Stimulated activated CD8-positive, alpha-beta memory T cell treated with anti-CD3 and anti-CD28 coated beads, Interleukin-12 subunit alpha, Interleukin-12 subunit beta, amount 100 ng/mL, for 24 hours (primary cell): ENCODE measurements around the gene NDUFA13.

Experiments used
- DNase-seq: peaks from one replicate; pipeline ENCODE4 v3.0.0-alpha.2; 2020; ENCODE audit errors: extremely low read depth

Gene NDUFA13

DNA sequence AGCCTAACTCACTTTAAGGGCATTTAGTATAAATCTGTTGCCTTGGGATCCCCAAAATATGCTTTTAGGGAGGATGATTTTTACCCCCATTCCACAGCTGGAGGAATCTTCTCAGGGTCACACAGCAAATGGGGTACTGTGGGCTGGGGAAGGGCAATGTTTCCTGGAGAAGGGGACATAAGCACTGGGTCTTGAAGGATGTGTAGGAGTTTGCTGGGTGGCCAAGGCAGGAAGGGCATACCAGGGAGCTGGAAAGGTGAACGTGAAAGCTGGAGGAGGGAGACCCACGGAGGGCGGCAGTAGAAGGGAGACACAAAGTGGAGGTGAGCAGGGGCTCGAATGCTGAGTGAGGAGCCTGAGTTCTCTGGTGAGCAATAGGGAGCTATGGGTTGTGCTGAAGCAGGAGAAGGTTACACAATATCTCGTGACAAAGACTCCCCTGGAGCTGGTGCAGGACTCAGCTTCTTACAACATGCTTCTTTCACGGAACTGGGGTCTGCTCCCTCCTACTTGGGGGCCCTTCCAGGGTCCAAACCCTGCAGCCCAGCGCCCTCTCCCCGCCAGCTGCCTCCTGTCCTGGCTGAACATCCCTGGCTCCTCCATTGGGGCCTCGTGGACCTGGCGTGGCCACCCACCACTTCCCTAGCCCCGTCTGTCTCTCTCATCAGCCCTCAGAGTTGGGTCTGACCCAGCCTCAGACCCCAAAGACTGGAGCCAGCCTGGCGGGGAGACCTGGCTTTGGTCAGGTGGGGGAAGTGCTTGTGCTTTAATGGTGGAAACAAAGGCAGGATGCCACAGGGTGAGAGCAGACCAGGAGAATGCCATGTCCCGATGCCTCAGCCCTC is 33.1 kb downstream of the NDUFA13 start:
- DNase-seq: no peak

DNA sequence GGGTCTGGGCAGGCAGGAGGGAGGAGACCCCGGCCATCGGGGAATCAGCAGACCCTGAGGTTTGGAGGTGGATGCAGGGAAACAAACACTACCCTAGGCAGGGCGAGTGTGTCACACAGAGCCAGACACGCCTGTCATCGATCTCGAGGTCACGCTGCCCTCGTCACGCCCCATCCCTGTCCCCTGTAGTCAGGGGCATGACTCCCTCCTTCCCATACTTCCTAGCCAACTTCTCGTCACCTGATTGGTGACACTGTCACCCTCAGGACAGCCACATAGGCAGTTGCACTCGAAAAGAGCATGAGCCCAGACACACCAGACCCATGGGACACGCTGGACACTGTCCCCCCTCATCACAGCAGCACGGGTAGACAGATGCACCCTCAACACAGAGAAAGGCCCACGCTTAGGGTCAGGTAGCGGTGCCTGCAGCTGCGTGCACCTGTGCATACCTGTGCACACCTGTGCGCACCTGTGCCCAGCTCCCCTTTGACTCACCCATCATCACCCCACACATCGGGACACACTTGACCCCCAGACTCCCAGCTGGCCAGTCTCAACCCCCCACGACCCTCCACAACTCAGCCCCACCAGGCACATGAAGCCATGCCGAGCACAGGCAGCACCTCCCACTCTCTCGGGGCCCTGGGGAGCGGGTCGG is 33.9 kb downstream of the NDUFA13 start:
- DNase-seq: no peak

DNA sequence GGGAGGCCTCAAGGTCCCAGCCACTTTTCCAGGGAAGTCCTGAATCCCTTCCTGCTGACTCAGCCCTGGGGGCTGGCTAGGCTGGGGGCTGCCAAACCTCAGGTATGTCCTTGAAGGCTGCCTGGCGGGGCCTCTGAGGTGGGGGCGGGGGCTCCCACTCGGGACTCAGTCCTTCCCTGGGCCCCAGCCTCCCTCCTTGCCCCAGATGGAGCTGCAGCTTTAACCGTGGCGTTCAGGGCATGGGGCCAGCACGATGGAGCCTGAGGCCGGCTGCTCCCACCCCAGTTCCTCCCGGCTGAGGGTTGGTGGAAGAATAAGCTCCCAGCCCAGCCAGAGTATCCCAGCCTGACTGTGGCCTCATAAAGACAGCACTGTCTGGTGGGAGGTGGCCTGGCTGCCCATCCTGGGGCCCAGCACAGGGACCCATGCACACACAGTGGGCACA is 34.5 kb downstream of the NDUFA13 start:
- no peak for DNase-seq

DNA sequence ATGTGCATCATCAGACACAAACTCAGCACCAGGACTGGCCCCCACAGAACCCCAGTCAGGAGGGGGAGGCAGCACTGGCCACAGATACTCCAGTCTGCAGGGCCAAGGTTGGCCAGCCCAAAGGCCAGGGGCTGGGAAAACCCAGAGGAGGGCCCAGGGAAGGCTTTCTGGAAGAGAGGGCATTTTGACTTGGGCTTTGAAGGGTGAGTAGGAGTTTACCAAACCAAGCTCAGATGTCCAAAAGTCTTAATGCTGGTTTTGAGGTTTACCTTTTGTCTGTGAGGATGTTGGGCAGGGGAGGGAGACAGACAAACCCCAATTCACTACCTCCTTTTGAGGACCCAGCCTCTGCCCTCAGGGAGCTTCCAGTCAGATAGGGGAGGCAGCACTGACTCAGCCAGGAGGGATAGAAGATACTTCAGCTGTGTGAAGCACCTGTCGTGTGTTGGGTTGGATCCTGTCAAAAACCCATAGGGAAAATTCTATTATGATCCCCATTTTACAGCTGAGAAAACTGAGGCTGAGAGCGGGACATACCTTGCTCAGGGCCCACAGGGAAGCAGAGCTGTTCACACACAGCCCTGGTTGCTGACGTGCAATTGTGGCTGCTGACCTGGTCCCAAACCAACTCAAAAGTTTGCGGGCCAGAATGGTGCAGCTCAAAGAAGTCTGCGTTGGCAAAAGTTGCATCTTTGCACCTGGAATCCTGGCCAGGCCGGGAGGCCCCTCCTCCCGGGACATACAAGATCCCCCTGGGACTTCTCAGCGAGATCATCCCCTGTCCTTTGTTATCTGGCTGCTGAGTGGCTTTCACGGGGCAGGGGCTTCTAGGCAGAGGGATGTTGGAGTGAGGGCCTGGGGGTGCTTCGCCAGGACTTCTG is 35.2 kb downstream of the NDUFA13 start:
- DNase-seq: no peak

DNA sequence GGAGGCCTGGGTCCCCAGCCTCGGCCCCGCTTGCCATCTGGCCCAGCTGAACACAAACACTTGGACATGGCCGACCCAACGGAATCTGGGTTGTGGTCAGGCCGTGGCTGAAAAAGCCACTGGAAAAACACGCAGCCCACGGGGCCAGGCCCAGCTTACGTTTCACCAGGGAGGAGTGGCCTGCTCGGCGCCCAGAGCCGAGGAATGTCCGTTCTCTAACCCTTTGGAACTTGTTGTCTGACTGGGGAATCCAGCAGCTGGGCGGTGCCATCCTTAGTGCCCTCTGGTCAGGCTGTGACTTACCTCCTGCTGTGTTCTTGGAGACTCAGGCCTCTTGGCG is 35.8 kb downstream of the NDUFA13 start:
- DNase-seq: no peak

DNA sequence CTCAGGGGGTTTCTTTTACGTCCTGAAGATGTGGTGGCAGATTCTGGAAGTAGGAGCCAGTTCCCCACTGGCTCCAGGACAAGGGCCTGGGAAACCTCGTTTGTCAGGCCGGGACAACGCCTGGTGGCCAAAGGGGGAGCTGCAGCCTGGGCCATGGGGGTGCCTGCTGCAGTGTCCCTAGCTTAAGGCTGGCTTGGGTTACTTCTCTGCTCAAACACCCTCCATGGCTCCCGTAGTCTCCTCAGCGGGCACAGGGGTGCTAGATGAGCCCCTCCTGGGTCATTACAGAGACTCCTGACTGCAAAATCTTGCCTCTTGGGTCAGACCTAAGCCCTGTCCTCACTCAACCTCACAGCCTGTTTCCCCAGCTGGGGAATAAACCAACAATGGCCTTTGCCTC is 36.8 kb downstream of the NDUFA13 start:
- DNase-seq: no peak

DNA sequence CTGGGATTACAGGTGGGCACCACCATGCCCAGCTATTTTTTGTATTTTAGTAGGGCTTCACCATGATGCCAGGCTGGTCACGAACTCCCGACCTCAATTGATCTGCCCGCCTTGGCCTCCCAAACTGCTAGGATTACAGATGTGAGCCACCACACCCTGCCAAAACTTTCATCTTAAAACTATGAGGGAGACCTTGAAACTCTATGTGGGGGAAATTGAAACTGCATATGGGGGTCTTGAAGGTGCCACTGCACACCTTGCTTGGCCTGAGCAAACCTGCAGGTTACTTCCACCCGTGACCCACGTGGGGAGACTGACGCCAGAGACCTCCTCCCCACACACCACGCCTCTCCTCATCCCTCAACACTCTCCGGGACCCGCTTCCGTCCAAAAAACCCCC is 37.6 kb downstream of the NDUFA13 start:
- no peak for DNase-seq

DNA sequence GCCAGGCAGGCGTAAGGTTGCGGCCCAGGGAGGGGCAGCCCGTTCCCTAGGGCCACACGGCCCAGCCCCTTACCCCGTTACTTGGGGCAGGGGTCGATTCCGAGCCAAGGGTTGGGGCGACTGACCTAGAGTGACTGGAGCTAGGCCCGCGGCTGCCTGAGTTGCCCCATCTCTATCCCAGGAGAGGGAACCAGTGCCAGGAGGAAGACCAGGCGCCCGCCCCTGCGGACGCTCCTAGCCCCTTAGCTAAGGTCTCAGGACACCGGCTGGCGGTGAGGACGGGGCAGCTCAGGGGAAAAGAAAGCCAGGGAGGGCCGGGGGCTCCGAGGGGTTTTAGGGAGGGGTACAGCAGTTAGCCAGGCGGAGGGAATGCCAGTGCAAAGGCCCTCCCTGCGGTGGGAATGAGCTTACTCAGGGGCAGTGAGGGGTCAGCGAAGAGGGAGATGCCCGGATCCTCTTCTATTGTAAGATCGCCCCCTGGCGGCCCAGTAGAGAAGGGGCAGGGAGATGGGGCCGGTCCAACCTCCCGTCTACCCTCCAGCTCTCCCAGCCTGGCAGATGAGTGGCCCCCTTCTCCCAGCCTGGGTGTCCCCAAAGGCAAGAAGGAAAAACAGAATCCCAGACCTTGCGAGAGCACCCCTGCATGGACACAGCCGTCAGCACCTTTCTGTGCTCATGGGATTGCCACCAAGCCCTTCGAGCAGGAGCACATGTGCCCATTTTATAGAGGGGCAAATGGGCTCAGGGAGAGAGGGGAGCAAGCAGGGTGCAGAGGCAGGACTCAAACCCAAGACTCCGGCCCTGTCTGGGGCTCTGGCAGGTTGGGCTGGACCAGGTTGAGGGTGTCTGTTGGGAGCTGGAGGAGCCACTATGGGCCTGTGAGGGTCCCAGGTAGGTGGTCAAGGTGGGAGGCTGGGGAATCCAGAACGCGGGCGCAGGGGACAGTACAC is 38.3 kb downstream of the NDUFA13 start:
- DNase-seq: peak; percentile 36

DNA sequence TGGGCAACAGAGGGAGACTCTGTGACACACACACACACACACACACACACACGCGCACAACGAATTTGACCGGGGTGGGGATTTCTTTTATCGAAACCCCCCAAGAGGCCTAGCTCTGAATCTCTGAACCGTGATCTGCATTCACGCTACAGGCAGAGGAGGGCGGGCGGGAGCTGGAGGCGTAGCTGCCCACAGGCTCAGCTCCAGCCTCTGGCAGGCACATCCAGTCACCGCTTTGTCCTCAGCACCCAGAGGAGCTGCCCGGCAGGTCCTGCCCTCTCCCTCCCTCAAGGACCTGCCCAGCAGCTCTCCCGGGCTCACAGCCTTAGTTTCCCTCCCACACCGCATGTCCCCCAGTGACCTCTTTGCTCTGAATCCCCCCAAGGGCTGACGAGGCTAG is 42.0 kb downstream of the NDUFA13 start:
- no peak for DNase-seq

DNA sequence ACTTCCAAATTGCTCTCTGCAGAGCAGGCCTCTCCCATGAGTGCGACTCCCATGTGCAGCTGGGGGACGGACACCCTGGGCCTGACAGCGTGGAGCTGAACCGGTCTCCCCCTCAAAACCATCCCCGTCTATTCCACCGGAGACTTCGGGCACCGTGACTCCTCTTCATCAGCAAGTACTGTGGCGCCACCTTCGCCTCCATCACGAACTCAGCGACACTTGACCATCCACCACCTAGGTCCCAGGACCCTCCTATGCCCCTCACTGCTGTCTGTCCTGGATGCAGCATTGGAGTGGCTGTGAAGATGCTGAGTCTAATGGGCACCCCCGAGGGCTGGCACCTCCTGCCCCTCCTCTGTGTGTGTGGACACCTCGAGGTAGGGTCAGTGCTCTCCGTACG is 42.6 kb downstream of the NDUFA13 start:
- DNase-seq: no peak

DNA sequence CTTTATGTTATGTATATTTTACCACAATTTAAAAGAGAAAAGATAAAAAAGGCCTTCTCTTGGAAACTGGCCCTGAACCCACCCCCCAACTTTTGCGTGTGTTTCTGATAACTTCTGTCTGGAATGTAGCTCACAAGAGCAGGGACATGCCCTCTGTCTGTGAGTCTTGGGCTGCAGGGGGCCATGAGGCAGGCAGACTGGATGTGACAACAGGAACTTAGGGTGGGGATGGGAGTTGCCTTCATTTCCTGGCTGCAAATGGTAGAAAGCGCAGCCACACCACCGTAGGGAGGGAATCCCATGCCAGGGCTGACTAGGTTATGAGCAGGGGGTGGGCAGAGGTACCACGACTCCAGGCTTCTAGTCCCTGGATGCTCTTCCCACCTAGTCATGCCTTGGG is 43.9 kb downstream of the NDUFA13 start:
- no peak for DNase-seq

DNA sequence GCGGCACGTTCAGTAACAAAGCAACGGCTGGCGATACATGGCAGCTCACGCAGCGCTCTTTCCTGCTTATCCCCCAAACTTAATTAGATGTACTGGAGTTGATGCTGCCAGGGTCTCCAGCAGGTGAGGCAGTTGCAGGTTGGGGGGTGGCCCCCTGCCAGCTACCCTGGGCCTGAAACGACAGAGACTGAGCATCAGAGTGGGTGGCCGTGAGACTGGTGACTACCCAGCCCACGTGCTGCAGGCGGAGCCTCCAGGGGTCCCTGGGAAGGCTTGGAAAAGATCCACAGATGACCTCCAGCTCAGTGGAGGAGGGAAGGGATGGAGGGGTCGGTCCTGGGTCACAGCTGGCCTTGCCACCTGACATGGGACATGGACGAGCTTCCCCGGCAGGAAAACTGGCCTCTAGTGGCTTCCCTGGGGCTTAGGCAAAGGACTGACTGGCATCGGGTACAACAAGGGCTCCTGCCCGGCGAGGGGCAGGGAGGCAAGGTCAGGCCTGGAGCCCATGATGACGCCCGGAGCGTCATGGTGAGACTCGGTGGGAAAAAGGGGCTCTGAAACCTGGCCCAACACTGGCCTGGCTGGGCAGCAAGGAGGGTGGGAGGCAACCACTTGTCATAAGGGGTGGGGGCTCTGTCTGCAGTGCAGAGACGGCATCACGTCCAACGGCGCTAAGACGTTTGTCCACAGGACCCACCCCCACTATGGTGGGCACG is 46.1 kb downstream of the NDUFA13 start:
- DNase-seq: no peak

DNA sequence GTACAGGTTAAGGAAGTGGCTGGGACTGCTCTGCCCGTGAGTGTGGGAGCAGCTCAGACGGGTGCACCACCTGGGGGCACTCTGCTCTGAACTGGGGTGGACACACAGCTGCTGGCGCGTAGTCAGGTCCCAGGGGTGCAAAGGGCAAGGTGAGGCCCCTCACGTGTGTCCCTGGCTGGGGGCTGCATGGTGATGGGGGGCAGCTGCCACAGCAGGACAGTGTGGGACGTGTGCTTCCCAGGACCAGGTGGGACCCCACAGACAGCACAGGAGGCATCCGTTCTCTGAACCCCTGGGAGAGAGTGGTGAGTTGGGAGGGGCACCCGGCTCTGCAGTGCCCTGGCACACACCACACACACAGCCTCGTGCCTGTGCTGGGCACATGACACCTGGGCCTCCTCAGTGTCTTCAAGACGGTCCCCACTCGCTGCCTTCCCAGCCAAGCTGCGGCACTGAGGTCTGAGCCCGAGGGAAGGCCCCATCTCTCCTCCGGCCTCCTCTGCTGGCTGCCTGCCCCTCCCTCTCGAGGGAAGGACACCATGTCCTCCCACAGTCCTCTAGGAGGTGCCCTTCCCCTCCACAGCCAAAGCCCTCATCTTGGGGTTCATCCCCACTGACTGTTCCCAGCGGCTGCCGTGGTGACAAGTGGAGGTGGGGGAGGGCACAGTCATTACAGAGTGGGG is 46.8 kb downstream of the NDUFA13 start:
- DNase-seq: no peak

DNA sequence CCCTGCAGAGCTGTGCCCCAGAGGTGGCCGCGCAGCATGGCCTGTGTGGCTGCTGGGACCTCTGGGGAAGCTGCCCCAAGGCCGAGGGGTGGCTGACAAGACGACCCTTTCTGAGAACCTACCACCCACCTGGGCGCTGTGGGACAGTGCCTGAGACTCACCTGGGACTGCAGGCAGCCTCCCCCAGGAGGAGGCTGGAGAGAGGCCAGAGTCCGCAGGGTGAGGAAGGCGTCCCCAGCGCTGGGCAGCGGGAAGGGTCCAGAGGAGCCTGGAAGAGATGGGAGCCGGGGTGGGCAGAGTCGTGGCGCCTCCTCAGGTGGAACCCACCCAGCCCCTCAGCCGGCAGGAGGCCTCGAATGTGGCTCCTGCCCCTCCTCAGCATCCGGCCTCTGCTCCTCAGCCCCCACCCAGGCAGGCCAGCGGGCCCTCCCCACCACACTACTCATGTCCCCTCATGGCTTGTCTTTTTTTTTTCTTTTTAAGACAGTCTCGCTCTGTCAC is 47.4 kb downstream of the NDUFA13 start:
- DNase-seq: no peak

DNA sequence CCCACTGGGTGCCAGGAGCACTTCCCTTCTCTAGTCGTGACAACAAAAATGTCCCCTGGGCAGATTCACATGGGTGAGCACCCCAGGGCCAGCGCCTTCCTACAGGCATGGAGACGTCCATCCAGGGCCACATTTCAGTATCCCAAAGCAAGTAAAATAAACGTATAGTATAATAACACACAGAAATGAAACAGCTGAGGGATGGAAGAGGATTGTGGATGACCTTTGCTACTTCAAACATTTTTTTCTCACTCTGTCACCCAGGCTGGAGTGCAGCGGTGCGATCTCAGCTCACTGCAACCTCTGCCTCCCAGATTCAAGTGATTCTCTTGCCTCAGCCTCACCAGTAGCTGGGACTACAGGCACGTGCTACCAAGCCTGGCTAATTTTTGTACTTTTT is 50.3 kb downstream of the NDUFA13 start:
- no peak for DNase-seq

DNA sequence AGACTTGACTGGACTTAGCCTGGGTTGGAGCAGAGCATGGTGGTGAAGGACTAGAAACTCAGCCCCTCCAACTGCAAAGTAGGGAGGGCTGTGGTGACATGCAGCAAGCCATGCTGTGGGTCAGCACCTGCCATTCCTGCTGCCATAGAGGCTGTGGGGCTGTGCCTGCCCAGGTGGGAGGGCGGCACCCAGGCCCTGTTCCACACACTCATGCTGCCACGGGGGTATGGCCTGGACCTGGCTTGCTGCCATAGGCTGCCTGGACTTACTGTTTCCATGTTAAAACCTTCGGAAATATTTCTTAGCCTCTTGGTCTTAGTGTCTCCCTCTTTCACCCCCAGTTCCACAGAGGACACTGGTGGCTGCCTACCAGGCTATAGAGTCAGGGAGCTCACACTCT is 51.4 kb downstream of the NDUFA13 start:
- no peak for DNase-seq

DNA sequence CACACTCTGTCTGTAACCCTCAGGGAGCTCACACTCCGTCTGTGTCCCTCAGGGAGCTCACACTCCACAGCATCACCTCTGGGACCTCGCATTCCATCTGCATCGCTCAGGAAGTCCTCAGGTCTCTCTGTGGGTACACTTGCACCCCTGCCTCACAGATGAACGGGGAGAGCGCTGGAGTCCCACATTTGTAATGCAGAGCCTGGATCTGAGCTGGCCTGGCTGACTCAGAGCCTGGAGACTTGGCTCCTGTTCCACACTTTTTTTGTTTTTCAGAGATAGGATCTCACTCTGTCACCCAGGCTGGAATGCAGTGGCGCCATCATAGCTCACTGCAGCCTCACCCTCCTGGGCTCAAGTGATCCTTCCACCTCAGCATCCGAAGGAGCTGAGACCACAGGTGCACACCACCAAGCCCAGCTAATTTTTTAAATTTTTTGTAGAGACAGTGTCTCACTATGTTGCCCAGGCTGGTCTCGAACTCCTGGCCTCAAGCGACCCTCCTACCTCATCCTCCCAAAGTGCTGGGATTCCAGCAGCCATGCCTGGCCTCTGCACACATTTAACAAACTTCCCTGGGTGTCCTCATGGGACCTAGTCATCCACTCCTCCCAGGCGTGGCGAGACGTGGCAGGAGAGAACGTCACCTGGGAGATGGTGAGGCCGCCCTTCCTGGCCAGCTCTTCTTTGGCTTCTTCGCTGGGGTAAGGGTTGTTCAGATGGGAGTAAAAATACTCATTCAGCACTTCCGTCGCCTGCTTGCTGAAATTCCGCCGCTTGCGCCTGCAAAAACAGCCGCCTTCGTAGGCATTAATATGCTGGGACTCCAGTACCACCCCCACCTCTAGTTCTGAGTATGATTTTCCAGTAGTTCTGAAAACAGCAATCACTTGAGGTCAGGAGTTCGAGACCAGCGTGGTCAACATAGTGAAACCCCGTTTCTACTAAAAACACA is 53.1 kb downstream of the NDUFA13 start:
- no peak for DNase-seq

DNA sequence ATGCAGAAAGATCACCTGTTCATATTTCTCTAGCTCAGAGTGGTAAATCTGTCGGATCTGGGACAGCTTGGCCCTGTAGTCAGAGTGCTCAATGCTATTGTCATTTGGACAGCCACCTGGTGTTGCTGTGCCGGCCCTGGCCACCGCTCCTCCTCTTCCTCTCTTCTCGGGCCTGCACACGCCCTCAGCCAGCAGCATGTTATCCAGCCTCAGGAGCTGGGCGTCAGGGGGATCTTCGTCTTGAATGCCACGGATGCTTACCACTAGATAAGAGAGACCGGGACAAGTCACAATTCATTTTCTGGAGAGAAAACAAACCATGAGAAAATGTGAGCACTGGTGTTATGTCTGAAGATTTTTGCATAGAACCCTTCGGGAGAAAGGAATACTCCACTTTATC is 54.5 kb downstream of the NDUFA13 start:
- no peak for DNase-seq
